HG02870 (cell line): ENCODE results near the gene CA5B.
"Not testable (repeated sequence)": the region's sequence is repeated elsewhere in the genome, so short reads cannot be mapped to it uniquely, and the experiment has no call there.

Experiments used
- ATAC-seq: cut with Tn5 transposase; IDR thresholded peaks from one replicate; pipeline ENCODE4 v1.9.1; 2021; ENCODE audit warnings: mild to moderate bottlenecking, moderate library complexity; ENCODE audit not compliant: unreplicated experiment

The CA5B gene

DNA sequence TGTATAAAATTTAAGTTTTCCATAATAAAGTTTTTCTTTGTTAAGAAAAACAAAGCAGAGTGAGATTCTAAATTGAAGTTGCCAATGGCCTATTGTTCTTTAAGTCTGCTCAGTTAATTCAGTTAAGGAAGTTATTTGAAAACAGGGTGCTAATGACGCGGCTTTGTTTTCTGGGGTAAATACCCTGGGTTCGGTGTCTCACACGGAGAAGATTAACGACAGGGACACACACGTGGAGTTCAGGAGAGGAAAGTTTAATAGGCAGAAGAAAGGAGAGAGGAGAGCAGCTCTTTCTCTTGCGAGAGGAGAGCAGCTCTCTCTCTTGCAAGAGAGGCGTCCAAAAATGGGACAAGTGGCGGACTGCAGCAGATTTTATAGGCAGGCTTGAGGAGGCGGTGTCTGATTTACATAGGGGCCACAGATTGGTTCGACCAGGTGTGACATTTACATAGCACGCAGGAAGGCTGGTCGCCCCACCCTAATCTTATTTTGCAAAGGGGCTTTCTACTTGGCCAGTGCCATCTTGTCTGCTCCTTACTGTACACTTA is 9.6 kb downstream of the CA5B start:
- ATAC-seq, result no peak

DNA sequence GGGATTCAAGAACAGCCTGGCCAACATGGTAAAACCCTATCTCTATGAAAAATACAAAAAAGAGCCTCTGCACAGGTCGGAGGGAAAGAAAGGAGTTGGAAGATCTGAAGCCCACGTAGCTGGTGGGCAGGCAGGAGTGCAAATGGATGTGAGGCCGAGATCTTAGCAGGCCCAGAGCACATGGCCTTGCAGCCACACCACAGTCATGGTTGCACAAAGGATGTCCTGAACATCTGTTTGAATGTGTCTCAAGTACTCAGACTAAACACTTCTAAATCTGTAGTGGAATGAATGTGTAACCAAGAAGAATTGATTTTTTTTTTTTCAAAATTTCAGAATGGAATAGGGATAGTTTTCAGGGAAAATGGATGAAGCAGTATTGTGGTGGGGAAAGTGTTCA is 10.8 kb downstream of the CA5B start:
- no peak for ATAC-seq

DNA sequence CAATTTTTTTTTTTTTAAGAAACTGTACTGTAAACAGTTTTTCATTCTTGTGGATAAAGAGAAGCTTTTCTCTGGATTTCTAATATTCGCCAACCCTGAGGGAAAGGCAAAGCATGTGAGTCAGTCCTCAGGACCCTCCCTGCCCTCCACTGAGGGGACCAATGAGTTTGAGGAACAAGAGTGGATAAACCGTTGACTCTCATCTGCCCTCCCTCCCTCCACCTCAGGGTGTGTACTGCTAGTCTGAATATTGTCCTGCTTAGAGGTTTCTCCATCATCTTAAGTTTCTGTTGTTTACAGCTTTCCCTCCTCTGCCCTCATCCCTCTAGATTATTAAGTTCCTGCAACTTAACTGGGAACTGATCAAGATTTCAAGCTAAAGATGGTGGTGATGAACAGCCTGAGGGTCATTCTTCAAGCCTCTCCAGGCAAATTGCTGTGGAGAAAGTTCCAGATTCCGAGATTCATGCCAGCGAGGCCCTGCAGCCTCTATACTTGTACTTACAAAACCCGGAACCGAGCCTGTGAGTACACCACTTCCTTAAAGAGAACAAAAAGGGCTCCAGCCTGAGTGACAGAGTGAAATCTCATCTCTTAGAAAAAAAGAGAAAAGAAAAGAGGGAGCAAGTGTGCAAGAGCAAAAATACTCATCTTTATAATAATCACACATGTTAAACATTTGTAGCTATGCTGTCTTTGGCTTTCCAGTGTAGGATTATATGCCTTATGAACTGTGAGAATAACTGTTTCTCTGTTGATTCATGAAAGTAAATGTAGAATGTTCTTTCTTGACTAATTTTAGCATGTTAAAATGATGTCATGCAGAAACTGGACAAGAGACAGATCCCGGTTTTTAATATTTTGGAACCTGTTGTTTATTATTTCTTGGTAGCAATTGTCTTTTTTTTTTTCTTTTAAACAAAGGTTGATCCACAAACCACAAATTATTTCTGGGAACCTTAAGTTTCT is 11.9 kb downstream of the CA5B start:
- ATAC-seq, result peak; percentile 80

DNA sequence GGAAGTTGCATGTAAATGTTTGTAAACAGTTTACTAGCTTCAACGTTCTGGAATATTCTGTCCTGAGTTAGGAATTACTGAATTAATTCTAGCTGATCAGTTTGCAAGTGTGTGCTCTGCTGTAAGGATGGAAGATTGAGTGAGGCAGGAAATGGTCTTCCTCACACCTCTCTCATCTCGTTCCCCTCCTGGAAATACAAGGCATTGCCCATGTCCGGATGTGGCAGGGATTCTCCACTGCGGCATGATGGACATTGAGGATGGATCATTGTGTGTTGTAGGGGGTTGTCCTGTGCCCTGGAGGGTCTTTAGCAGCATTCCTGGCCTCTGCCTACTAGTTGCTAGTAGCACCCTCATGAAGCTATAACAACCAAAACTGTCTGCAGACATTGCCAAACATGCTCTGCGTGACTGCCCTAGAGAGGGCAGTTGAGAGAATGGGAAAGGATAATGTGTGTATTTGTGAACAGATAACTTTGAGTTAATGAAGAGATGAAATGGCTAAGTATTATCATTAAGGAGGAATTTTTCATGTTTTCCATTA is 12.6 kb downstream of the CA5B start:
- no peak for ATAC-seq

DNA sequence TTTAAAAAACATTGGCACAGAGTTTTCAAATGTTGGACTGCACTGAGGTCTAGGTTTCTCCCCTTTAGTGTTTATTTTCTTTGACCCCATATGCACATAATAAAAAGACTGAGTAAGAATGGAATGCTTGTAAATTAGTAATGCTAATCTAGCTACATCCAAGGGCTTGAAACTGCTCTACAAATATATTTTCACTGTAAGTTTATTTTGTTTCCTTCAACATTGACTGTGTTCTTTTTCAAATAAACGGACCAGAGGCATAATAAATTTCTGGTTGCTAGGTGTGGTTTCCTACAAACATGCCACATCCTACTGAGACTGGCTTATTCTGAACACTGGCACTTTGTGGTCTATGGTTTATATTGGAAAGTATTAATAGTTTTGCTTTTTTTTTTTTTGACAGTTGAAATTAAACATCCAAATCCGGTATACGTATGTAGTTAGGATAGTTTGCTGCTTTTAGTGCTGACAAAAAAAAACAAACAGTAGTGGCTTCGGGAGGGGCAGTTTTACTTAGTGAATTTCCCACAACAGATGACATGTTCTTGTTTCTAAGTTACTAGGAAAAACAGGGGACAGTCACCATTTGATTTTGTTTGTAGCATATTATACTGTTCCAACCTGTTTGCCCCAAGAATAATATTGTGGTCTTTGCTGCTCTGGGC is 13.2 kb downstream of the CA5B start:
- no peak for ATAC-seq

DNA sequence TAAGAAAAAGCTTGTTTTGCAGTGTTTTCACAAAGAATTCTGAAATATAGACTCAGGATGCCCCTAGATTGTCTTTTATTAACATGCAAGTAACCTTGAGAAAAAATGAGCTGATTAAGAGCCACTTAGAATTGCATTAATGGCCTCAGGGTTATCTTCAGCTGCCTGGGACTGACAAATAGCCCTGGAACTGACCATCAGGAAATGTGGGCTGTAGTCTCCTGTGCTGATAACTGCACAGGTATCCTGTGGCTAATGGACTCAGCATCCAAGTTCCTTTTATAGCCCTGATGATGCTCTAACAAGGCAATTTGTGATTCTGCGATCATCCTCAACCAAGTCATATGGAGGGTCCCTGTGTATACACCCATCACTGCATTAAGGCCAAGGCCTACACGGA is 17.0 kb downstream of the CA5B start:
- ATAC-seq, result no peak

DNA sequence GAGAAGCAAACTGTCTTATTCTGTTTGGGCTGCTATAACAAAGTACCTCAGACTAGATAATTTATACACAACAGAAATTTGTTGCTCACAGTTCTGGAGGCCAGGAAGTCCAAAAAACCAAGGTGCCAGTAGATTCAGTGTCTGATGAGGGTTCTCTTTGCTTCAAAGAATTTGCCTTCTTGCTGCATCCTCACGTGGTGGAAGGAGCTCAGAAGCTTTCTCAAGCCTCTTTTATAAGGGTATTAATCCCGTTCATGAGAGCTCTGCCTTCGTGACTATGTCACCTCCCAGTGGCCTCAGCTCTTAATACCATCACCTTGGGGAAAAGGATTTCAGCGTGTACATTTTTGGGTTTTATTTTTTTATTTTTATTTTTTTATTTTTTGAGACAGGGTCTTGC is 20.1 kb downstream of the CA5B start:
- ATAC-seq, result no peak

DNA sequence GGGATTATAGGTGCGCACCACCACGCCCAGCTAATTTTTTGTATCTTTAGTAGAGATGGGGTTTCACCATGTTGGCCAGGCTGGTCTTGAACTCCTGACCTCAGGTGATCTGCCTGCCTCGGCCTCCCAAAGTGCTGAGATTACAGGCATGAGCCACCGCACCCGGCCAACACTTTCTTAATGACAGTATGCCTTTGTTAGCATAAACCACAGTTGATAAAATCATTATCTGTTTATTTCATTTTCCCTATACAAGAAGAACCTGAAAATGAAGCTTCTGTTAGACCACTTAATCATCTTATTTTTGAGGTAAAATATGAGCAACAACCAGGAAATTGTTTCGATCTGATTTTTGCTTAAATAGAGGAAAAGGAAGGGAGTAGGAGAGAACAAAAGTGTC is 21.8 kb downstream of the CA5B start:
- not testable (repeated sequence) for ATAC-seq

DNA sequence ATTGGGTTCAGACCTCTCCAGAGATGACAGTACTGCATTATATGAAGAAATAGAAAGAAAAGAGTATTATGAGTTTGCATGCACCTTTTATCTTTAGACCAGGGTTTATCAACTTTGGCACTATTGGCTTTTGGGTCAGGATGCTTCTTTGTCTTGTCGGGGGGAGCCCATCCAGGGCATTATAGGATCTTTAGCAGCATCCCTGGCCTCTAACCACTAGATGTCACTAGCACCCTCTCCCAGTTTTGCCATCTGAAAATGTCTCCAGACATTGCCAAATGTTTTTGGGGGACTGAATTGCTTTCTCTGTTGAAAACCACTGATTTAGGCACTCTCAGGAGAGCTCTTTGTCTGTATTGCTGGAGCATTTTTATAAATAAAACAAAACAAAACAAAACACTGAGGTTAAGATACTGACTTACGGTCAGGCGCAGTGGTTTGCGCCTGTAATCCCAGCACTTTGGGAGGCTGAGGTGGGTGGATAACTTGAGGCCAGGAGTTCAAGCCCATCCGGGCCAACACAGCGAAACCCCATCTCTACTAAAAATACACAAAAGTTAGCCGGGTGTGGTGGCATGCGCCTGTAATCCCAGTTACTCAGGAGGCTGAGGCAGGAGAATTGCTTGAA is 23.6 kb downstream of the CA5B start:
- no peak for ATAC-seq

DNA sequence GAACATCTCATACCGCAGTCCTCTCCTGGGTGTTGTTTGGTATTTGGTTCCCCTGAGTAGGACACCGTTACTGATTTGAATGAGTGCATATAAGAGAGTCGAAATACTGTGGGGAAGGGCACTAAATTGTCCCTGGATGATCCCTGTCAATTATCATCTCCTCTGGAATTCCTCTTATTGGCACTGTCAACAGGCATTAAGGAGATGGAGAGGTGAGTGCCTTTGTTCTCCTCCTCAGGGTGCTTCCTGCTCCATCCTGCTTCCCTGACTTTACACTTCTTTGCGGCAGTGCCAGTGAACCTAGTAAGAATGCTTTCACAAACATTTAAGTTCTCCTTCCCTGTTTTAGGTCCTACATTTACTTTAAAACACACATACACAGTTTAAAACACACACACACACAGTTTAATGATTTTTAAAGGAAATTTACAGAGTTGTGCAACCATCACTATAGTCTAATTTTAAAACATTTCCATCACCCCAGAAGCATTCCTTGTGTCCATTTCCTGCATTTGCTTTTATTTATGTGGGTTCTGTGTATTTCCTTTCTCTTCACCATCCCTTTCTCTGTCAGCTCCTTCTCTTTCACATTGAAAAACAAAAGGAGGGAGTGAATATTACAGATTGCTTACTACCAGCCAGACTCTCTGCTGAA is 31.4 kb downstream of the CA5B start:
- no peak for ATAC-seq

DNA sequence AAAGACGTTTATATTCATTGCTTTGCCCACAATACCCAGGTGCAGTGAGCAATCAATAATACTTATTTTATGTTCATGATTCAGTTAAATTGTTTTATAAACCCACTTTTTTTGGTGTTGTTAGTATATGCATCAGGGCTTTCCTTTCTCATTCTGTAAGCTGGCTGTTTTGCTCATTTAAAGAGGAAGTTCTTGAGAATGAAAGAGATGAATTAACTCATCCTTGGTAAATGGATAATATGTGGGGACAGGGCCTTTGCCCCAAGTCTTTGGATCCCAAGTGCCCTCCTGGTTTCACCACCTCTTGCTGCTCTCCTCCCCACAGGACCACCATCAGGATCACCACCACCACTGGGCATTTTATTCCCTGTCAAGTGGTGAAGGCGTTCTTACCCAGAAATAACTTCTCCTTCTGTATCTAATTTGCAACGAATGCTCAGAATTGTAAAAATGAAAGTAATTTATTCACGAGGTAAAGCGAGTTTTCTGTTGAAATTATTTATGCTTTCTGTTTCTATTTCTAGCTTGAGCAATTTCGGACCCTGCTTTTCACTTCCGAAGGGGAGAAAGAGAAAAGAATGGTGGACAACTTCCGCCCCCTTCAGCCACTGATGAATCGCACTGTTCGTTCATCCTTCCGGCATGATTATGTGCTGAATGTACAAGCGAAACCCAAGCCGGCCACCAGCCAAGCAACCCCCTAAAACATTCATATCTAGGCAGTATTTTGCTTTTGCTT is 44.1 kb downstream of the CA5B start:
- ATAC-seq, result peak; percentile 93

DNA sequence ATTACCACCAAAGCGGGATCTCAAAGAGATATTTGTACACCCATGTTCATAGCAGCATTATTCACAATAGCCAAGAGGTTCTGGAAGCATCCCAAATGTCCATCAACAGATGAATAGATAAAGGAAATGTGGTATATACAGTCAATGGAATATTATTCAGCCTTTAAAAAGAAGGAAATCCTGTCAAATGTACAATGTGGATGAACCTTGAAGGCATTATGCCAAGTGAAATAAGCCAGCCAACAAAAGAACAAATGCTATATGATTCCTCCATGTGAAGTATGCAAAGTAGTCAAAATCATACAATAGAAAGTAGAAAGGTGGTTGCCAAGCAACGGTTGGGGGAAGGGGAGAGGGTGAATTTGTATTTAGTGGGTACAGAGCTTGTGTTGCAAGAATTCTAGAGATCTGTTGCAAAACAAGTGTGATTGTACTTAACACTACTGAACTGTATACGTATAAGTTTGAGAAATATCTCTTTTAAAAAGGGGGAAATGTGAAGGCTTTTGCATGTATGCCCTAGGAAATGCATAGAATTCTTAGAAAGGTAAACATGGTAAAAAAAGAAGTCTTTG is 47.2 kb downstream of the CA5B start:
- ATAC-seq, result no peak

DNA sequence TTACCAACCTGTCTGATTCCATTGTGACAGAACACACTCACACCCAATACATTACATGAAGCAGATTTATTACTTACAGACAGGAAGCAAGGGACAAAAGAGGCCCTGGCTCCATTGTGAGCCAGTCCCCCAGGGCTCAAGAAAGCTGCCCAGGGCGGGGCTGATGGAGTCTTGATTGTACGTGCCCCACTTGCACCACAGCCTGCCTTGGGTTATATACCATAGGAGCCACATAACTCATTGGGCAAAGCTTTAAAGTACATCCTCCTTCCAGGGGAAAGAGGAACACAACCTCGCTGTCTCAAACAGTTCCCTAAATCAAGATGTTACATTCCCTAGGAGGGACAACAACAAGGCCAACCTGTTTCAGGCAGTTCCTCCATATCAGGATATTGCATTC is 48.8 kb downstream of the CA5B start:
- no peak for ATAC-seq

DNA sequence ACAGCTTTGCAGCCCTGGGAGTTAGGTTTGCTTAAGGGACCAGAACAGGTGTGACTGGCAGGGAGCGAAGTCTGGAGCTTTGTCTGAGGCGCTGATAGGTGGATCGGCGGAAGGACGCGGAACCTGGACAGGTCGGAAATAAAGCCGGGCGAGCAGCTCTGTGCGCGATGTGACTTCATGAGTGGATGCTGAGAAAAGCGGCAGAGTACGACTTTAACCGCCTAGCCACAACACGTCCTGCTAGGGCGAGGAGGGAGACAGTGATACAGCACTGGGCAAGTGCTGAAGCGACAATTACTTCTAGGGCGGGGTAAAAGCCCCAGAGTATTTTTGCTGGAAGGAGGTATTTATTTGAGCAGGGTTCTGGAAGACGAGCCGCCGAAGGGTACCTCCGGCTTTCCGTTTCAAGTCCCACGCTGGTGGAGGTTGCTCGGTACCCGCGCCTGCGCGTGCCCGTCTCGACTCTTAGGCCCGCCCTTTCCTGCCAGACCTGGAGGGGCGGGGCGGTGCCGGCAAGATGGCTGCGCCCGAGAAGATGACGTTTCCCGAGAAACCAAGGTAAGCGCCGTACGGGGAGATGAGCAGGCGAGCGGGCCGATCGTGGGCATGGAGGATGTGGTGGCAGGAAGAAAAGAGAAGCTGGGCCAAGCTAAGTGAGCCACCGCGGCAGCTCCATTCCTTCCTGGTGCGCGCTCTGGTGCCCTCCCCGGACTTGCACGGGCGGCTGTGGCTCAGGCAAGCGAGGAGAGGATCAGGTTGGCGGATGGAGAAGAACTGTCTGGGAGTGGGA is 52.1 kb downstream of the CA5B start, which contains the start of gene ZRSR2:
ZRSR2 (plus strand) TSS at position 506 of the 790 bp plus-strand sequence; CDS start at position 518, 12 bp downstream.
- ATAC-seq, result peak; percentile 90

DNA sequence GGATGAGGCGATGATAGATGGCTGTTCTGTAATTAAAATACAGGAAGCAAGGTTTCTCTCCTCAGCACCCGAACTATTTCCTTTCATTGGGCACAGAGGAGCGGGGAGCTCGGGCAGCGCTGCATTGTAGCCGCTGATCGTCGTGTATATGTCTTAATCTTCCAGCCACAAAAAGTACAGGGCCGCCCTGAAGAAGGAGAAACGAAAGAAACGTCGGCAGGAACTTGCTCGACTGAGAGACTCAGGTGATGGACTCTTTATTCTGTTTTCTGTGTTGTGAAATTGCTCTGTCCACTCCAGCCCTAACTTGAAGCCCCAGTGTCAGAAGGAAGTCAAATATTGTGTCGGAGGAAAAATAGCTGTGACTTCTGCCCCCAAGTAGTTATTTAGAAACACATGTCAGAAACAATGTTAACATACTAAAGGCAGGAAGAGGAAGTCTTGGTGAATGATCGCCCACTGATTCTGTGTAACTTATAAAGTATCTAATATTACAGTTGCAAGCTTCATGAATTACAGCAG is 52.8 kb downstream of the CA5B start:
- peak; percentile 10 for ATAC-seq

DNA sequence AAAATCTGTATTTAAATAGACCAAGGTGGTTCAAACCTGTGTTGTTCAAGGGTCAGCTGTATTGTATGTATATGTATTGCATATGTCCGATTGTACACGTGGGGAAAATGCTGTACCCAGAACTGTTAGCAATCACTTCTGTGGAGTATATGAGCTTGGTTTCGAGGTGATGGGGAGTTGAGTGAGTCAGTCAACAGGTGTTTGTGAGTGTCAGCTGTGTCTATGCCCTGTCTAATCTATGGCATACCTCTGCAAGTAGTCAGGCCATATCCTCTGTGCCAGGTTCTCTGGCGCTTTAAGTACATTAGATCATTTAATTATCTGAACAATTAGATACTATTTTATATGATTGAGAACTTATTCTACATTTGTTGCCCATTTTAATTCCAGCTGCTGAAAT is 59.6 kb downstream of the CA5B start:
- no peak for ATAC-seq

DNA sequence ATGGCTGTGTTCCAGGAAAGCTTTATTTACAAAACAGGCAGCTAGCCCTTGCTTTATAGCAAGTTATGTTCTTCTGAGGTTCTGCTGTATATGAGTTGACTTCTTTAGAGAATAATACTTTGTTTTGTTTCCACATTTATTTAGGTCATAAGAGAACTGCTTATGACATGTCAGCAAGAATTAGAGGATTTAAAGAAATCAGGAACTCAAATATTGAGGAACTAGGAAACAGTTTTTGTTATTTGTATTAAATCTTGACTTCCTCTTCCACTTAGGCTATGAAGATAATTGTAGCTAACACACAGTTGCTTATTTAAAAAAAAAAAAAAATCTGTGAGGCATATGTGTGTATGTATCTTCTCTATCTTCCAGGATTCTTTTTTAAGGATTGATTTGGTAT is 66.5 kb downstream of the CA5B start:
- ATAC-seq, result no peak

DNA sequence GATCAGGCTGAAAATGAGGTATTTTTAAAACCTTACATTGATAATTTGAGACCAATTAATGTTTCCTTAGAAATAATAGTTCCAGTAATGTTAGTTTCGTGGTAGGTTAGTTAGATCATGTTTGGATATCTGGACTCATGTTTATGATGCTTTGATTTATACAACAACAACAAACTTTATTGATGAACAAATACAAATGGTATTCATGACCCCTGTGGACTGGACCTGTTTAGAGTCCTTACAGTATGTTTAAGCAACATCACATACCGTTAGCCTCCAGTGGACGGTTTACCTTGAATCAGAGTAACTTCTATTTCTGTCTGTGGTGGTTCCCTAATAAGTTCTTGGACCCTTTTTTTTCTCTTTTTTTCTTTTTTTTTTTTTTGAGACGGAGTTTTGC is 70.2 kb downstream of the CA5B start:
- no peak for ATAC-seq
